ENCODE data around the gene AP2A1. TPM values are rescaled to one million over a fixed set of nuclear protein-coding genes. Genes with fewer than 3 reads are reported as not detected.

AP2A1 gene
- total and polyA plus RNA-seq, 2 of the 13 experiments (the other 11 are each of a cell fraction or from before 2014, with no cell fraction given), result 22.7 to 39.7 TPM

DNA sequence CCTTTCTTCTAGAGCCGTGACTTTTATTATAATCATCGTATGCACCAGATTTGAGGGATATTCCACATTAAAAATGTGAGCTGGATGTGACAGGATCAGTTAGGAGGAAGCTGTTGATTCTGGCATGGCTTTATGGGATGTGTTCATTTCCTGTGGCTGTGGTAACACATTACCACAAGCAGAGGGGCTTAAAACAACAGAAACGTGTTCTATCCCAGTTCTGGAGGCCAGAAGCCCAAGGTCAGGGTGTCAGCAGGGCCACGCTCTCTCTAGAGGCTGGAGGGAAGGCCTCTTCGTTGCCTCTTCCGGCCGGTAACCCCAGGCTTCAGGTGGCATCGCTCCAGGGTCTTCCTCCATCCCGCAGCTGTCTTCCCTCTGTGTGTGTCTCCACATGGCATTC, 65.8 kb downstream of the AP2A1 start:
- 95% methylated on average over 6 of the region's 9 CpGs for WGBS (ENCODE audit: low lambda C conversion rate)
- no peak for ATAC-seq
- BruUV-seq (replicated peaks), result TSS peak; percentile 43
- TF ChIP-seq RARA (CRISPR knock-in tag; IDR thresholded peaks at IDR 0.05) (no peak), ZFP41 (CRISPR knock-in tag; IDR thresholded peaks at IDR 0.05; ENCODE audit: borderline replicate concordance) (no peak), SRSF1 (optimal IDR thresholded peaks at IDR 0.05; ENCODE audit: low read depth, low read length) (no peak), ZNF569 (CRISPR knock-in tag; IDR thresholded peaks at IDR 0.05; ENCODE audit: borderline replicate concordance) (no peak), SP140L (CRISPR knock-in tag; IDR thresholded peaks at IDR 0.05; ENCODE audit: borderline replicate concordance) (no peak), FOXK2 (IDR thresholded peaks at IDR 0.05) (no peak), SSRP1 (CRISPR knock-in tag; IDR thresholded peaks at IDR 0.05) (no peak)
- TF ChIP-seq, protein P1, sequence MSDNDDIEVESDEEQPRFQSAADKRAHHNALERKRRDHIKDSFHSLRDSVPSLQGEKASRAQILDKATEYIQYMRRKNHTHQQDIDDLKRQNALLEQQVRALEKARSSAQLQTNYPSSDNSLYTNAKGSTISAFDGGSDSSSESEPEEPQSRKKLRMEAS (IDR thresholded peaks at IDR 0.05), result no peak
- TF ChIP-seq, protein P2, sequence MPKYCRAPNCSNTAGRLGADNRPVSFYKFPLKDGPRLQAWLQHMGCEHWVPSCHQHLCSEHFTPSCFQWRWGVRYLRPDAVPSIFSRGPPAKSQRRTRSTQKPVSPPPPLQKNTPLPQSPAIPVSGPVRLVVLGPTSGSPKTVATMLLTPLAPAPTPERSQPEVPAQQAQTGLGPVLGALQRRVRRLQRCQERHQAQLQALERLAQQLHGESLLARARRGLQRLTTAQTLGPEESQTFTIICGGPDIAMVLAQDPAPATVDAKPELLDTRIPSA (CRISPR knock-in tag; IDR thresholded peaks at IDR 0.05; ENCODE audit: borderline replicate concordance), result no peak
- TF ChIP-seq, protein P3, sequence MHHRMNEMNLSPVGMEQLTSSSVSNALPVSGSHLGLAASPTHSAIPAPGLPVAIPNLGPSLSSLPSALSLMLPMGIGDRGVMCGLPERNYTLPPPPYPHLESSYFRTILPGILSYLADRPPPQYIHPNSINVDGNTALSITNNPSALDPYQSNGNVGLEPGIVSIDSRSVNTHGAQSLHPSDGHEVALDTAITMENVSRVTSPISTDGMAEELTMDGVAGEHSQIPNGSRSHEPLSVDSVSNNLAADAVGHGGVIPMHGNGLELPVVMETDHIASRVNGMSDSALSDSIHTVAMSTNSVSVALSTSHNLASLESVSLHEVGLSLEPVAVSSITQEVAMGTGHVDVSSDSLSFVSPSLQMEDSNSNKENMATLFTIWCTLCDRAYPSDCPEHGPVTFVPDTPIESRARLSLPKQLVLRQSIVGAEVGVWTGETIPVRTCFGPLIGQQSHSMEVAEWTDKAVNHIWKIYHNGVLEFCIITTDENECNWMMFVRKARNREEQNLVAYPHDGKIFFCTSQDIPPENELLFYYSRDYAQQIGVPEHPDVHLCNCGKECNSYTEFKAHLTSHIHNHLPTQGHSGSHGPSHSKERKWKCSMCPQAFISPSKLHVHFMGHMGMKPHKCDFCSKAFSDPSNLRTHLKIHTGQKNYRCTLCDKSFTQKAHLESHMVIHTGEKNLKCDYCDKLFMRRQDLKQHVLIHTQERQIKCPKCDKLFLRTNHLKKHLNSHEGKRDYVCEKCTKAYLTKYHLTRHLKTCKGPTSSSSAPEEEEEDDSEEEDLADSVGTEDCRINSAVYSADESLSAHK (CRISPR knock-in tag; IDR thresholded peaks at IDR 0.05; ENCODE audit: borderline replicate concordance), result no peak
- TF ChIP-seq, protein P4, sequence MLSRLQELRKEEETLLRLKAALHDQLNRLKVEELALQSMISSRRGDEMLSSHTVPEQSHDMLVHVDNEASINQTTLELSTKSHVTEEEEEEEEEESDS (CRISPR knock-in tag; IDR thresholded peaks at IDR 0.05; ENCODE audit: borderline replicate concordance), result no peak
- TF ChIP-seq, protein P5, sequence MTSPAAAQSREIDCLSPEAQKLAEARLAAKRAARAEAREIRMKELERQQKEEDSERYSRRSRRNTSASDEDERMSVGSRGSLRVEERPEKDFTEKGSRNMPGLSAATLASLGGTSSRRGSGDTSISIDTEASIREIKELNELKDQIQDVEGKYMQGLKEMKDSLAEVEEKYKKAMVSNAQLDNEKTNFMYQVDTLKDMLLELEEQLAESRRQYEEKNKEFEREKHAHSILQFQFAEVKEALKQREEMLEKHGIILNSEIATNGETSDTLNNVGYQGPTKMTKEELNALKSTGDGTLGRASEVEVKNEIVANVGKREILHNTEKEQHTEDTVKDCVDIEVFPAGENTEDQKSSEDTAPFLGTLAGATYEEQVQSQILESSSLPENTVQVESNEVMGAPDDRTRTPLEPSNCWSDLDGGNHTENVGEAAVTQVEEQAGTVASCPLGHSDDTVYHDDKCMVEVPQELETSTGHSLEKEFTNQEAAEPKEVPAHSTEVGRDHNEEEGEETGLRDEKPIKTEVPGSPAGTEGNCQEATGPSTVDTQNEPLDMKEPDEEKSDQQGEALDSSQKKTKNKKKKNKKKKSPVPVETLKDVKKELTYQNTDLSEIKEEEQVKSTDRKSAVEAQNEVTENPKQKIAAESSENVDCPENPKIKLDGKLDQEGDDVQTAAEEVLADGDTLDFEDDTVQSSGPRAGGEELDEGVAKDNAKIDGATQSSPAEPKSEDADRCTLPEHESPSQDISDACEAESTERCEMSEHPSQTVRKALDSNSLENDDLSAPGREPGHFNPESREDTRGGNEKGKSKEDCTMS (CRISPR knock-in tag; conservative IDR thresholded peaks at IDR 0.05), result no peak
- TF ChIP-seq, protein P6, sequence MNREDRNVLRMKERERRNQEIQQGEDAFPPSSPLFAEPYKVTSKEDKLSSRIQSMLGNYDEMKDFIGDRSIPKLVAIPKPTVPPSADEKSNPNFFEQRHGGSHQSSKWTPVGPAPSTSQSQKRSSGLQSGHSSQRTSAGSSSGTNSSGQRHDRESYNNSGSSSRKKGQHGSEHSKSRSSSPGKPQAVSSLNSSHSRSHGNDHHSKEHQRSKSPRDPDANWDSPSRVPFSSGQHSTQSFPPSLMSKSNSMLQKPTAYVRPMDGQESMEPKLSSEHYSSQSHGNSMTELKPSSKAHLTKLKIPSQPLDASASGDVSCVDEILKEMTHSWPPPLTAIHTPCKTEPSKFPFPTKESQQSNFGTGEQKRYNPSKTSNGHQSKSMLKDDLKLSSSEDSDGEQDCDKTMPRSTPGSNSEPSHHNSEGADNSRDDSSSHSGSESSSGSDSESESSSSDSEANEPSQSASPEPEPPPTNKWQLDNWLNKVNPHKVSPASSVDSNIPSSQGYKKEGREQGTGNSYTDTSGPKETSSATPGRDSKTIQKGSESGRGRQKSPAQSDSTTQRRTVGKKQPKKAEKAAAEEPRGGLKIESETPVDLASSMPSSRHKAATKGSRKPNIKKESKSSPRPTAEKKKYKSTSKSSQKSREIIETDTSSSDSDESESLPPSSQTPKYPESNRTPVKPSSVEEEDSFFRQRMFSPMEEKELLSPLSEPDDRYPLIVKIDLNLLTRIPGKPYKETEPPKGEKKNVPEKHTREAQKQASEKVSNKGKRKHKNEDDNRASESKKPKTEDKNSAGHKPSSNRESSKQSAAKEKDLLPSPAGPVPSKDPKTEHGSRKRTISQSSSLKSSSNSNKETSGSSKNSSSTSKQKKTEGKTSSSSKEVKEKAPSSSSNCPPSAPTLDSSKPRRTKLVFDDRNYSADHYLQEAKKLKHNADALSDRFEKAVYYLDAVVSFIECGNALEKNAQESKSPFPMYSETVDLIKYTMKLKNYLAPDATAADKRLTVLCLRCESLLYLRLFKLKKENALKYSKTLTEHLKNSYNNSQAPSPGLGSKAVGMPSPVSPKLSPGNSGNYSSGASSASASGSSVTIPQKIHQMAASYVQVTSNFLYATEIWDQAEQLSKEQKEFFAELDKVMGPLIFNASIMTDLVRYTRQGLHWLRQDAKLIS (CRISPR knock-in tag; IDR thresholded peaks at IDR 0.05), result no peak
- TF ChIP-seq, protein P7, sequence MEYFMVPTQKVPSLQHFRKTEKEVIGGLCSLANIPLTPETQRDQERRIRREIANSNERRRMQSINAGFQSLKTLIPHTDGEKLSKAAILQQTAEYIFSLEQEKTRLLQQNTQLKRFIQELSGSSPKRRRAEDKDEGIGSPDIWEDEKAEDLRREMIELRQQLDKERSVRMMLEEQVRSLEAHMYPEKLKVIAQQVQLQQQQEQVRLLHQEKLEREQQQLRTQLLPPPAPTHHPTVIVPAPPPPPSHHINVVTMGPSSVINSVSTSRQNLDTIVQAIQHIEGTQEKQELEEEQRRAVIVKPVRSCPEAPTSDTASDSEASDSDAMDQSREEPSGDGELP (IDR thresholded peaks at IDR 0.05; ENCODE audit: borderline replicate concordance, low read depth), result no peak
- H3K36me3 ChIP-seq (replicated peaks in 1 of 2; ENCODE audit: control insufficient read depth in 1 of 2, insufficient read depth in 2 of 2, low read length in 2 of 2), result peaks cover 31 to 59% of the 10 kb centered on the region in 2 experiments
- no peak overlapping the region for H3K4me2 ChIP-seq (ENCODE audit: low read depth, low read length)
- POLR2A ChIA-PET, result no interaction called here
- no peaks in the 10 kb centered on the region for H3K9me3 ChIP-seq (ENCODE audit: low read length)
- H3K9ac ChIP-seq (ENCODE audit: insufficient read depth, low read depth, low read length), result no peak overlapping the region
- CTCF ChIA-PET (ENCODE audit: low intra/inter-chr PET ratio, low total read pairs), result no interaction called here
- intact Hi-C loops (cut with micrococcal nuclease; ENCODE audit: unreplicated experiment), result no loop called here
- H3K79me2 ChIP-seq (ENCODE audit: insufficient read depth, low read length), result no peaks in the 10 kb centered on the region
- no peak overlapping the region for H3K27ac ChIP-seq (ENCODE audit: extremely low read length, insufficient read depth, low read length)
- no peaks in the 10 kb centered on the region for H3K27me3 ChIP-seq (ENCODE audit: control insufficient read depth in 1 of 2, insufficient read depth in 2 of 2, low read length in 2 of 2)
- H3K4me3 ChIP-seq (replicated peaks in 1 of 3; ENCODE audit: insufficient read depth in 1 of 3, low read depth in 2 of 3, low read length in 3 of 3), result no peak overlapping the region
- H3K4me1 ChIP-seq (ENCODE audit: insufficient read depth, low read length), result no peaks in the 10 kb centered on the region
- no peak overlapping the region for H2AFZ ChIP-seq (ENCODE audit: low read length)
- no peak for DNase-seq (ENCODE audit: low spot score)
- H4K20me1 ChIP-seq (ENCODE audit: insufficient read depth, low read length), result no peaks in the 10 kb centered on the region
- FAIRE-seq, result no peak
- in situ Hi-C loops (cut with HindIII; ENCODE audit: extremely low pct_ligation_motif_present, low pct_unique_long_range_greater_than_20kb), result no loop called here
